Endothelial cell (in vitro differentiated cells): Measurements from ENCODE around the gene SPOPL. TPM values are rescaled to one million over a fixed set of nuclear protein-coding genes. Genes with fewer than 3 reads are reported as not detected.

Source experiments
- DNase-seq: peaks from one replicate; pipeline ENCODE4 v3.0.0; 2021; ENCODE audit warnings: low spot score
- H3K27ac Mint-ChIP-seq: one replicate; pipeline ENCODE4 v1.8.0; 2021; ENCODE audit warnings: mixed read lengths, inconsistent platforms; ENCODE audit not compliant: unreplicated experiment
- H3K27me3 Mint-ChIP-seq: one replicate; pipeline ENCODE4 v1.8.0; 2021; ENCODE audit warnings: mild to moderate bottlenecking, moderate library complexity, mixed read lengths, inconsistent platforms; ENCODE audit not compliant: unreplicated experiment
- H3K36me3 Mint-ChIP-seq: one replicate; pipeline ENCODE4 v1.8.0; 2021; ENCODE audit warnings: mild to moderate bottlenecking, low read depth, mixed read lengths, inconsistent platforms; ENCODE audit not compliant: unreplicated experiment
- H3K4me1 Mint-ChIP-seq: one replicate; pipeline ENCODE4 v1.8.0; 2021; ENCODE audit warnings: mild to moderate bottlenecking, mixed read lengths, inconsistent platforms; ENCODE audit not compliant: unreplicated experiment
- H3K4me3 Mint-ChIP-seq: one replicate; pipeline ENCODE4 v1.8.0; 2021; ENCODE audit warnings: mild to moderate bottlenecking, mixed read lengths, inconsistent platforms; ENCODE audit not compliant: unreplicated experiment
- H3K9me3 Mint-ChIP-seq: one replicate; pipeline ENCODE4 v1.8.0; 2021; ENCODE audit warnings: mixed read lengths, inconsistent platforms; ENCODE audit not compliant: unreplicated experiment
- CTCF ChIP-seq: fragments of 200-600 bp; sonication (generic); IDR thresholded peaks from one replicate; pipeline ENCODE4 v1.5.0; 2021; ENCODE audit warnings: antibody characterized with exemption; ENCODE audit not compliant: unreplicated experiment
- total RNA-seq: library from RNA; stranded (reverse); fragmentation: NEBNext Ultra II Directional; extraction: Animal tissue kit (Norgen Biotek cat#: 25700); gene quantifications from one replicate; pipeline ENCODE4 v1.2.1, GENCODE V29; 2021; ENCODE audit not compliant: unreplicated experiment

Gene SPOPL
- total RNA-seq, 1 donor from 2014 or later: 27.8 TPM

GRCh38 chr2:138485019-138485418 lies 16.6 kb upstream of the SPOPL start:
- H3K27me3 Mint-ChIP-seq: peaks cover 2% of the 10 kb centered on the region
- H3K4me3 Mint-ChIP-seq: no peak overlapping the region
- H3K36me3 Mint-ChIP-seq: no peaks in the 10 kb centered on the region
- no peak for DNase-seq
- no peak overlapping the region for H3K27ac Mint-ChIP-seq
- TF ChIP-seq CTCF: no peak
- no peaks in the 10 kb centered on the region for H3K9me3 Mint-ChIP-seq
- H3K4me1 Mint-ChIP-seq: no peaks in the 10 kb centered on the region

- no peaks in the 10 kb centered on the region for H3K4me1 Mint-ChIP-seq
- H3K27me3 Mint-ChIP-seq: peaks cover 2% of the 10 kb centered on the region
- no peaks in the 10 kb centered on the region for H3K36me3 Mint-ChIP-seq
- no peaks in the 10 kb centered on the region for H3K9me3 Mint-ChIP-seq
- no peak for TF ChIP-seq CTCF
- no peak overlapping the region for H3K27ac Mint-ChIP-seq
- DNase-seq: no peak
- no peak overlapping the region for H3K4me3 Mint-ChIP-seq
Measured at GRCh38 chr2:138486363-138487198, 15.0 kb upstream of the SPOPL start.

- Mint-ChIP-seq H3K36me3 (no peaks in the 10 kb centered on the region), H3K27ac (no peak overlapping the region), H3K4me1 (peaks cover 11% of the 10 kb centered on the region), H3K27me3 (no peaks in the 10 kb centered on the region), H3K9me3 (no peaks in the 10 kb centered on the region), H3K4me3 (no peak overlapping the region)
- no peak for TF ChIP-seq CTCF
- no peak for DNase-seq
Measured at GRCh38 chr2:138490673-138491494, 10.7 kb upstream of the SPOPL start.

- Mint-ChIP-seq H3K27me3 (no peaks in the 10 kb centered on the region), H3K4me3 (no peak overlapping the region), H3K9me3 (no peaks in the 10 kb centered on the region), H3K36me3 (no peaks in the 10 kb centered on the region), H3K4me1 (peaks cover 13% of the 10 kb centered on the region), H3K27ac (no peak overlapping the region)
- TF ChIP-seq CTCF: no peak
- DNase-seq: no peak
Measured at GRCh38 chr2:138491495-138491862, 10.1 kb upstream of the SPOPL start.

- Mint-ChIP-seq H3K36me3 (no peaks in the 10 kb centered on the region), H3K9me3 (no peaks in the 10 kb centered on the region), H3K4me3 (no peak overlapping the region), H3K27me3 (no peaks in the 10 kb centered on the region), H3K4me1 (peaks cover 13% of the 10 kb centered on the region), H3K27ac (no peak overlapping the region)
- TF ChIP-seq CTCF: no peak
- no peak for DNase-seq
Measured at GRCh38 chr2:138492160-138492559, 9.4 kb upstream of the SPOPL start.
